Activated T-helper 1 cell treated with anti-CD3 and anti-CD28 coated beads, Interleukin-12 subunit alpha, Interleukin-12 subunit beta, Interleukin-2, Interleukin-4 antibody, amounts not matched to agents 30 ng/mL and 10 ng/mL and 1 ng/mL, durations not matched to agents 14 hours and 24 hours and 36 hours (primary cell): ENCODE results near the gene PPP1R12A. TPM values are rescaled to one million over a fixed set of nuclear protein-coding genes. Genes with fewer than 3 reads are reported as not detected.

Experiments used
- DNase-seq: peaks from one replicate; pipeline ENCODE4 v3.0.0; 2021; ENCODE audit warnings: low spot score
- H3K27ac Mint-ChIP-seq: one replicate; pipeline ENCODE4 v1.8.0; 2021; ENCODE audit warnings: mild to moderate bottlenecking, mixed read lengths
- H3K27me3 Mint-ChIP-seq: one replicate; pipeline ENCODE4 v1.8.0; 2022; ENCODE audit warnings: mild to moderate bottlenecking, moderate library complexity, mixed read lengths; ENCODE audit not compliant: insufficient read depth
- H3K36me3 Mint-ChIP-seq: one replicate; pipeline ENCODE4 v1.8.0; 2021; ENCODE audit warnings: low read depth, mixed read lengths
- H3K4me1 Mint-ChIP-seq: one replicate; pipeline ENCODE4 v1.8.0; 2021; ENCODE audit warnings: low read depth, mixed read lengths
- H3K4me3 Mint-ChIP-seq: one replicate; pipeline ENCODE4 v1.8.0; 2021; ENCODE audit warnings: mild to moderate bottlenecking, moderate library complexity, mixed read lengths
- H3K9me3 Mint-ChIP-seq: one replicate; pipeline ENCODE4 v1.8.0; 2021; ENCODE audit warnings: mixed read lengths
- intact Hi-C: fragments of 100-400 bp; cut with micrococcal nuclease; formaldehyde crosslinking; loops from one replicate; pipeline ENCODE4 v1.15.1; 2024
- total RNA-seq: library from RNA; stranded (reverse); gene quantifications from 2 replicates; pipeline ENCODE4 v1.2.3, GENCODE V29; 2022

Gene PPP1R12A
- total RNA-seq, 1 donor from 2014 or later: 85.0 TPM

GRCh38 chr12:79763766-79764452, 171.0 kb downstream of the PPP1R12A start:
- intact Hi-C loops: no loop called here
- H3K27me3 Mint-ChIP-seq: peaks cover 2% of the 10 kb centered on the region
- H3K4me1 Mint-ChIP-seq: no peaks in the 10 kb centered on the region
- no peak overlapping the region for H3K4me3 Mint-ChIP-seq
- H3K9me3 Mint-ChIP-seq: no peaks in the 10 kb centered on the region
- DNase-seq: no peak
- no peaks in the 10 kb centered on the region for H3K36me3 Mint-ChIP-seq
- no peak overlapping the region for H3K27ac Mint-ChIP-seq

GRCh38 chr12:79761341-79761740, 173.6 kb downstream of the PPP1R12A start:
- no peaks in the 10 kb centered on the region for H3K36me3 Mint-ChIP-seq
- H3K27me3 Mint-ChIP-seq: peaks cover 4% of the 10 kb centered on the region
- no peaks in the 10 kb centered on the region for H3K4me1 Mint-ChIP-seq
- no peak for DNase-seq
- intact Hi-C loops: no loop called here
- H3K4me3 Mint-ChIP-seq: no peak overlapping the region
- no peak overlapping the region for H3K27ac Mint-ChIP-seq
- H3K9me3 Mint-ChIP-seq: no peaks in the 10 kb centered on the region

GRCh38 chr12:79747274-79747673, 187.6 kb downstream of the PPP1R12A start:
- Mint-ChIP-seq H3K27ac (no peak overlapping the region), H3K9me3 (no peaks in the 10 kb centered on the region), H3K27me3 (peaks cover 3% of the 10 kb centered on the region), H3K4me3 (no peak overlapping the region), H3K4me1 (no peaks in the 10 kb centered on the region), H3K36me3 (no peaks in the 10 kb centered on the region)
- no peak for DNase-seq
- intact Hi-C loops: no loop called here

DNA sequence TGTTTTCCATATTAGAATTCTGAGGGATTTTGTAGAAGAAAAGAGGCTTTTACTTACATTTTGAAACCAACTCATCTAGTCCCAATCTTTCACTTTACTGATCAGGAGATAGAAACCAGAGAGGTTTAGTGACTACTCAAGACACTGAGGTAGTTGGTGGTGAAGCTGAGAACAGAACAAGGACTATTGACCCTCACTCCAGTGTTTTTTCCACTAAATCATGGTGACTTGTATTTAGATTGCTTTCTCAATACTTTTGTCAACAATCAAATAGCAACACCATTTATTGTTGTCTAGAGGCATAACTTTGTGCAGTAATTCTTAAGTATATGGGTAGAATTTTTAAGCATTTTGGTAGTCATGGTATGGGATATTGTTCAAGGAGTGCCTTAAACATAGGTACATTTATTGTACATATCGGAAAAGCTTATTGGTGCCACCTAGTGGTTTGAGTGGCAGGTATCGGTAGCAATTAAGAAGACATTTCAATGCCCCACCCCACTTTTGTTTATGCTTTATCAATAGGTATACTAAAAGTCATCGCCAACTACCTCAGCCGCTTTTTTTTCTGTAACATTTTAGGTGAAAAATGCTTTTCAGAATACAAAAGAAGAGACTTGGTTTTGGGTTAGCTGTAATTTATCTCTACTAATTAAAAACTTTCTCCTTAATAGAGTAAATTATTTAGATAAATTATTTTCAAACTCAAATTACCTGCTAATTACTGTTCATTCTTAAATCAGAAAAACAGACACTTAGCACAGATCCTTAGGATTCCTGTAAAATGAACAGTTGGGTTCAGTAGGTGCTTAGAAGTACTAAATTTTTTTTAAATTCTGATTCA, 196.8 kb downstream of the PPP1R12A start:
- H3K4me1 Mint-ChIP-seq: no peaks in the 10 kb centered on the region
- peaks cover 4% of the 10 kb centered on the region for H3K27me3 Mint-ChIP-seq
- H3K4me3 Mint-ChIP-seq: no peak overlapping the region
- no peaks in the 10 kb centered on the region for H3K9me3 Mint-ChIP-seq
- intact Hi-C loops: loop anchor here (1.0 to 10.0 kb wide), 2 partner anchors 190 to 527 kb away; no protein-coding TSS in a partner anchor
- H3K27ac Mint-ChIP-seq: no peak overlapping the region
- no peak for DNase-seq
- no peaks in the 10 kb centered on the region for H3K36me3 Mint-ChIP-seq

DNA sequence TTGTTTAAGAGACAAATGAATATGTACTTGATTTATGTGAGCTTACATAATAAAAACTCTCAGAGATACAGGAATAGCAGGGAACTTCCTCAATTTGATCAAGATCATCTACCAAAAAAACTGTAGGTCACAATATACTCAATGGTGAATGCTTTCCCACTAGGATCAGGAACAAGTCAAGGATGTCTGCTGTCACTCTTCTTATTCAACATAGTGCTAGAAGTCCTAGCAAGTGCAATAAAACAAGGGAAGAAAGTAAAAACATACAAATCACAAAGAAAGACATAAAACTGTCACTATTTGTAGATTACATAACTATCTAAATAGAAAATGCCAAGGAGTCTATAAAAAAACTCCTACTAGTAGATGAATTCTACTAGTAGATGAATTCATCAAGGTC, 202.3 kb downstream of the PPP1R12A start:
- H3K27me3 Mint-ChIP-seq: peaks cover 7% of the 10 kb centered on the region
- H3K27ac Mint-ChIP-seq: no peak overlapping the region
- intact Hi-C loops: loop anchor here (10.0 kb wide), 1 partner anchor 532 kb away; no protein-coding TSS in a partner anchor
- H3K4me1 Mint-ChIP-seq: no peaks in the 10 kb centered on the region
- no peak for DNase-seq
- no peaks in the 10 kb centered on the region for H3K9me3 Mint-ChIP-seq
- H3K4me3 Mint-ChIP-seq: no peak overlapping the region
- H3K36me3 Mint-ChIP-seq: no peaks in the 10 kb centered on the region

DNA sequence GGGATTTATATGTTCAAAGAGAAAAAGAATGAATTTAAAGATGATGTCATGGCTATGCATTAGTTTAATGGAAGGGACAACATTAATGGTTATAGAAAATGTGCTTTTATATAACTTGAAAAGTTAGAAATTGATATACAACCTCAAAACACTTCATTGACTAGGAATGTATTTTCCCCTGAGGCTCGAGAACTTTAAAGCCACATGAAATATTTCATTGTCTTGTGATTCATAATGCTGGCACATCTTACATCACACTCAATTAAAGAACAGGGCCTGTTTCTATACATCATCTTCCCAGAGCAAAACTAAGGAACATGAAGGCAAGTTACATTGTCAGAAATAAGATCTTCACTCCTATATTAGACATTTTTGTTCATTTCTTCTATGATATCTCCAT, 208.9 kb downstream of the PPP1R12A start:
- H3K27me3 Mint-ChIP-seq: peaks cover 6% of the 10 kb centered on the region
- H3K4me1 Mint-ChIP-seq: no peaks in the 10 kb centered on the region
- H3K9me3 Mint-ChIP-seq: no peaks in the 10 kb centered on the region
- no peaks in the 10 kb centered on the region for H3K36me3 Mint-ChIP-seq
- intact Hi-C loops: no loop called here
- H3K27ac Mint-ChIP-seq: no peak overlapping the region
- DNase-seq: no peak
- no peak overlapping the region for H3K4me3 Mint-ChIP-seq

Other genes with a start within 250 kb of the PPP1R12A start
- gene PAWR, start 244.1 kb downstream of the PPP1R12A start, total RNA-seq: 4.0 and 6.1 TPM in 2 replicates
- gene OTOGL, start 164.4 kb upstream of the PPP1R12A start, total RNA-seq: 0.21 TPM in 1 of 2 replicates, not detected in the other